ENCODE measurements around the gene BTBD19.
A peak's percentile ranks its signal among the peaks of the same experiment; 100 is the strongest.

BTBD19 gene

DNA sequence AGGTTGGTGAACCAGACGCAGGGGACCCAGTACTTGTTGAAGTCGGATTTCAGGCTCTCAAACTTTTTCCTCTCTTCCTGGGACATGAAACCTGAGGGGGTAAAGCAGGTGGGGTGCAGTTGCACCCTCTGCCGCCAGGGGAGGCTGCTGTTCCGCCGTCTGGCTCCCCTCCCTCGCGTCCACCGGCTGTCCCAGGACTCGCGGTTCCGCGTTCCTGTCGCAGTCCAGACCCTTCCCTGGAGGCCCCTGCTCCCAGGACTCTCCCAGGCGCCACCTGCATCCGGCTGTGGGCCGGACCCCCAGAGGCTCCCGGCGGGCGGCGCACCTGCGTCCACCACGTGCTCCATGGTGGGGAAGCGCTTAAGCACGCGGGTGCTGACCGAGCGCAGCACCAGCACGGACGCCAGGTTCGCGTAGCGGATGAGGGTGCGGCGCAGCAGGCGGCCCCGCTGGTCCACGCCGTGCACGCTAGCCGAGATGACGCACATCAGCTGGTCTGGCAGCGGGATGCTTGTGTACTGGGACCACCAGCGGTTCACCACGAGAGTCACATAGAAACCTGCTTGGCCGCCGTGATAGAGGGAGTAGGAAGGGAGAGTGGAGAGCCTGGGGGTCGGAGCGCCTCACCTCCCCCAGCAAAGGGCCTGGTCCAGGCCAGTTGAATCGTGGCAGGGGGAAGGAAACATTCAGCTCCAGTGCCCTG lies 22.0 kb upstream of the BTBD19 start:
- Histone ChIP-seq H3K18ac (ENCODE audit: low read depth in 1 of 2, low read length in 2 of 2) (no peak overlapping the region), H3K23ac (ENCODE audit: low read length in 2 of 2) (no peak overlapping the region), H4K8ac (ENCODE audit: low read length) (peak overlapping the region; percentile 67), H3K4me1 (ENCODE audit: control insufficient read depth, insufficient read depth, low read depth, low read length) (peaks cover 32% of the 10 kb centered on the region), H2AK5ac (ENCODE audit: low read length, severe bottlenecking) (no peak overlapping the region), H4K91ac (ENCODE audit: low read length) (peak overlapping the region; percentile 6), H2BK12ac (ENCODE audit: low read length in 2 of 2) (peak overlapping the region in 1 of 2 experiments; percentile 35), H3K9me3 (ENCODE audit: control insufficient read depth, low read length) (no peaks in the 10 kb centered on the region), H3K27me3 (ENCODE audit: control insufficient read depth in 1 of 2, insufficient read depth in 1 of 2, low read length in 2 of 2) (peaks cover 0 to 6% of the 10 kb centered on the region in 2 experiments), H3K79me1 (replicated peaks; ENCODE audit: low read length, poor library complexity, severe bottlenecking) (no peaks in the 10 kb centered on the region), H3K27ac (ENCODE audit: low read length, poor library complexity, severe bottlenecking) (peak overlapping the region; percentile 7), H2BK15ac (ENCODE audit: low read depth, poor library complexity, severe bottlenecking) (no peak overlapping the region), H2BK5ac (ENCODE audit: low read depth, low read length, poor library complexity, severe bottlenecking) (no peak overlapping the region), H3K9ac (ENCODE audit: low read length) (peak overlapping the region; percentile 64), H3K4me2 (ENCODE audit: low read length, poor library complexity, severe bottlenecking) (peak overlapping the region; percentile 81), H3K14ac (ENCODE audit: low read length in 2 of 2) (no peak overlapping the region), H2AFZ (ENCODE audit: low read depth, low read length) (peak overlapping the region; percentile 7), H3K36me3 (ENCODE audit: control insufficient read depth in 1 of 2, insufficient read depth in 2 of 2, low read depth in 1 of 2, low read length in 2 of 2) (peaks cover 1 to 4% of the 10 kb centered on the region in 2 experiments), H2BK120ac (ENCODE audit: low read depth, low read length) (no peak overlapping the region), H3K4ac (ENCODE audit: low read depth in 1 of 2, low read length in 2 of 2) (no peak overlapping the region), H3K4me3 (ENCODE audit: insufficient read depth in 1 of 2, low read depth in 1 of 2, low read length in 2 of 2) (peak overlapping the region; percentile 40 to 69)
- peak; percentile 76 for DNase-seq
- 7% methylated on average over 49 of the region's 49 CpGs for WGBS

DNA sequence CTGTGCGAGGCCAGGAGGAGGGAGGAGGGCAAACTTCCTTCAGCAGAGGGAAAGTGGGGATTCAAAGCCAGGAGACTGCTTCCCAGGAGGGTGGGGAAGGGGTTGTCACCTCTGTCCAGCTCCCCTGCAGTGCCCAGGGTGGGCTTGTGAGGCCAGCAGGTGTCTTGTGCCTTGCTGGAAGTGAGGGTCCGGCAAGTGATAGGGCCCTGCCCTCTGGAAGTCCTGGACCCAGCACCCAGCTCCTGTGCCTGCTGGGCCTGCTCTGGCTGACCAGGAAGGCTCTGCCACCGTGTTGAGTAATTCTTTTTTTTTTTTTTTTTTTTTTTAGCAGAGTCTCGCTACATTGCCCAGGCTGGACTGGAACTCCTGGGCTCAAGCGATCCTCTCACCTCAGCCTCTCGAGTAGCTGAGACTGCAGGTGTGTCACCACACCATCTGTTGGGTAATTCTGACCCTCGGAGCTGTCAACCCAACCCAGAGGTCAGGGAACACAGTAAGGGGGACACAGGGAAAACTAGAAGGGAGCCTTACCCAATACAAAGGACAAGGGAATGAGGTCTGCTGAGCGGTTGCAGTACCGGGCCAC lies 21.4 kb upstream of the BTBD19 start:
- Histone ChIP-seq H2AK5ac (ENCODE audit: low read length, severe bottlenecking) (no peak overlapping the region), H3K4ac (ENCODE audit: low read depth in 1 of 2, low read length in 2 of 2) (no peak overlapping the region), H3K4me1 (ENCODE audit: control insufficient read depth, insufficient read depth, low read depth, low read length) (peaks cover 32% of the 10 kb centered on the region), H3K9ac (ENCODE audit: low read length) (no peak overlapping the region), H3K23ac (ENCODE audit: low read length in 2 of 2) (no peak overlapping the region), H3K4me3 (ENCODE audit: insufficient read depth in 1 of 2, low read depth in 1 of 2, low read length in 2 of 2) (no peak overlapping the region), H3K36me3 (ENCODE audit: control insufficient read depth in 1 of 2, insufficient read depth in 2 of 2, low read depth in 1 of 2, low read length in 2 of 2) (no peaks in the 10 kb centered on the region), H2BK15ac (ENCODE audit: low read depth, poor library complexity, severe bottlenecking) (no peak overlapping the region), H3K9me3 (ENCODE audit: control insufficient read depth, low read length) (no peaks in the 10 kb centered on the region), H3K79me1 (replicated peaks; ENCODE audit: low read length, poor library complexity, severe bottlenecking) (no peaks in the 10 kb centered on the region), H3K27ac (ENCODE audit: low read length, poor library complexity, severe bottlenecking) (peak overlapping the region; percentile 7), H2BK12ac (ENCODE audit: low read length in 2 of 2) (peak overlapping the region; percentile 18 to 35), H3K14ac (ENCODE audit: low read length in 2 of 2) (no peak overlapping the region), H2BK120ac (ENCODE audit: low read depth, low read length) (no peak overlapping the region), H3K4me2 (ENCODE audit: low read length, poor library complexity, severe bottlenecking) (peak overlapping the region; percentile 81), H4K91ac (ENCODE audit: low read length) (no peak overlapping the region), H3K27me3 (ENCODE audit: control insufficient read depth in 1 of 2, insufficient read depth in 1 of 2, low read length in 2 of 2) (peaks cover 0 to 6% of the 10 kb centered on the region in 2 experiments), H3K18ac (ENCODE audit: low read depth in 1 of 2, low read length in 2 of 2) (no peak overlapping the region), H4K8ac (ENCODE audit: low read length) (peak overlapping the region; percentile 67), H2AFZ (ENCODE audit: low read depth, low read length) (no peak overlapping the region), H2BK5ac (ENCODE audit: low read depth, low read length, poor library complexity, severe bottlenecking) (no peak overlapping the region)
- WGBS, result 85% methylated on average over 9 of the region's 9 CpGs
- no peak for DNase-seq

DNA sequence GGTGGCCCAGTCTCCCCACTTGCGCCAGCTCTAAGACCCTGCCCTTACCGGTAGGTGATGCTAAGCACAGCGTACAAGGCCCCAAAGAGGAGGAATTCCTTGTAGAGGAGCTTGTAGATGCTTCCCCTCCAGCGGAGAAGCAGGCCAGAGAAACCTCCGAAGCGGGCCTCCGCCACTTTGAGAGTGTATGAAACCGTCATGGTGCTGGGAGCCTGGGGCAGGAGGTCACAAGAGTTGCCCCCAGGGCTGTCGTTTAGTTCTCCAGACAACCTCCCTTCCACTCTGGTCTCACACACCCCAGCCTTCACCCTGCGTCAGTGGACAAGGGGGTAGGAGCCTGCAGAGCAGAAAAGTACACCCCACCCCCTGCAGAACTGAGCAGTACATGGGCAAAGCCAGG lies 20.8 kb upstream of the BTBD19 start:
- no peak overlapping the region for H2BK120ac ChIP-seq (ENCODE audit: low read depth, low read length)
- no peak overlapping the region for H3K14ac ChIP-seq (ENCODE audit: low read length in 2 of 2)
- no peak overlapping the region for H3K4me2 ChIP-seq (ENCODE audit: low read length, poor library complexity, severe bottlenecking)
- H4K8ac ChIP-seq (ENCODE audit: low read length), result no peak overlapping the region
- H2BK12ac ChIP-seq (ENCODE audit: low read length in 2 of 2), result peak overlapping the region in 1 of 2 experiments; percentile 18
- no peaks in the 10 kb centered on the region for H3K36me3 ChIP-seq (ENCODE audit: control insufficient read depth in 1 of 2, insufficient read depth in 2 of 2, low read depth in 1 of 2, low read length in 2 of 2)
- no peak overlapping the region for H2BK15ac ChIP-seq (ENCODE audit: low read depth, poor library complexity, severe bottlenecking)
- no peak overlapping the region for H3K18ac ChIP-seq (ENCODE audit: low read depth in 1 of 2, low read length in 2 of 2)
- peaks cover 0 to 6% of the 10 kb centered on the region in 2 experiments for H3K27me3 ChIP-seq (ENCODE audit: control insufficient read depth in 1 of 2, insufficient read depth in 1 of 2, low read length in 2 of 2)
- H3K23ac ChIP-seq (ENCODE audit: low read length in 2 of 2), result peak overlapping the region in 1 of 2 experiments; percentile 47
- DNase-seq, result no peak
- no peak overlapping the region for H2AK5ac ChIP-seq (ENCODE audit: low read length, severe bottlenecking)
- H2AFZ ChIP-seq (ENCODE audit: low read depth, low read length), result no peak overlapping the region
- 100% methylated on average over 7 of the region's 10 CpGs for WGBS
- no peaks in the 10 kb centered on the region for H3K79me1 ChIP-seq (replicated peaks; ENCODE audit: low read length, poor library complexity, severe bottlenecking)
- no peak overlapping the region for H2BK5ac ChIP-seq (ENCODE audit: low read depth, low read length, poor library complexity, severe bottlenecking)
- no peaks in the 10 kb centered on the region for H3K9me3 ChIP-seq (ENCODE audit: control insufficient read depth, low read length)
- H3K4ac ChIP-seq (ENCODE audit: low read depth in 1 of 2, low read length in 2 of 2), result no peak overlapping the region
- H3K4me1 ChIP-seq (ENCODE audit: control insufficient read depth, insufficient read depth, low read depth, low read length), result peaks cover 32% of the 10 kb centered on the region
- H3K27ac ChIP-seq (ENCODE audit: low read length, poor library complexity, severe bottlenecking), result no peak overlapping the region
- H3K4me3 ChIP-seq (ENCODE audit: insufficient read depth in 1 of 2, low read depth in 1 of 2, low read length in 2 of 2), result no peak overlapping the region
- no peak overlapping the region for H3K9ac ChIP-seq (ENCODE audit: low read length)
- no peak overlapping the region for H4K91ac ChIP-seq (ENCODE audit: low read length)

DNA sequence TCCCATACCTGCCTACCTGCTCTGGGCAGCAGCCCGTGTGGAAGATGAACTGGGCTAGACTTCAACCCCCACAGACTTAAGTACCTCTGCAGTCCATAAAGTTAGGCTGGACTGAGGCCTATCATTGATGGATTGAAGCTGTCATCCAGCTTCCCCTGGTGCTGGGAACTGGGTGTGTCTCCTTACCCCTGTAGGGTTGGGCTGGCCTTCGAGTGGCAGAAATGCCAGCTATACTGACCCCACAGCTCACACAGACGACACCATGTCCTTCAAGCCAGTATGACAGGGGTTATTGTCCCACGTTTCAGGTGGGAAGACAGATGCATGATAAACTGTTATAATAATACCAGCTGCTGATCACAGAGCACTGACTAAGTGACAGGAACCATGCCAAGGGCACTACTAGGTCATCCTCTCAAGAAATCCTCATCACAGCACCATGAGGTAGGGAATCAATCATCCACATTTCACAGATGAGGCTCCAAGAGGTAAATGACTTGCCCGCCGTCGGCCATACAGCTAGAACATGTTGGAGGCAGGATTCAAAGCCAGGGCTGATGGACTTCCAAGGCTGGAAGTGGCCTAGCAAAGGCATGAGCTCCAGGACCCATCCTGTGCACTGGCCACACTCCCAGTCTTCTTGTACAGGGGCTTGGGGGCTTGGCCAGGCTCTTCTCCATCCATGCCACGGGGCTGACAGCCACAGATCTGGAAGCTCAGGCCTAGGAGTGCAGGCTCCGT lies 20.0 kb upstream of the BTBD19 start, which contains the start of gene BEST4:
TSS of gene BEST4 (minus strand) at position 51 of the 741 bp plus-strand sequence. CDS start 465 bp downstream, outside the sequence.
- H3K36me3 ChIP-seq (ENCODE audit: control insufficient read depth in 1 of 2, insufficient read depth in 2 of 2, low read depth in 1 of 2, low read length in 2 of 2), result no peaks in the 10 kb centered on the region
- H2AK5ac ChIP-seq (ENCODE audit: low read length, severe bottlenecking), result no peak within 1 kb of the TSS
- no peak within 1 kb of the TSS for H3K4me2 ChIP-seq (ENCODE audit: low read length, poor library complexity, severe bottlenecking)
- H3K9me3 ChIP-seq (ENCODE audit: control insufficient read depth, low read length), result no peaks in the 10 kb centered on the region
- no peak for DNase-seq
- no peak within 1 kb of the TSS for H2AFZ ChIP-seq (ENCODE audit: low read depth, low read length)
- no peaks in the 10 kb centered on the region for H3K79me1 ChIP-seq (replicated peaks; ENCODE audit: low read length, poor library complexity, severe bottlenecking)
- 91% methylated on average over 9 of the region's 9 CpGs for WGBS
- no peak within 1 kb of the TSS for H3K4me3 ChIP-seq (ENCODE audit: insufficient read depth in 1 of 2, low read depth in 1 of 2, low read length in 2 of 2)
- H3K23ac ChIP-seq (ENCODE audit: low read length in 2 of 2), result peak within 1 kb of the TSS in 1 of 2 experiments; percentile 47
- H2BK5ac ChIP-seq (ENCODE audit: low read depth, low read length, poor library complexity, severe bottlenecking), result no peak within 1 kb of the TSS
- no peak within 1 kb of the TSS for H3K4ac ChIP-seq (ENCODE audit: low read depth in 1 of 2, low read length in 2 of 2)
- H4K8ac ChIP-seq (ENCODE audit: low read length), result no peak within 1 kb of the TSS
- no peak within 1 kb of the TSS for H2BK120ac ChIP-seq (ENCODE audit: low read depth, low read length)
- H3K27ac ChIP-seq (ENCODE audit: low read length, poor library complexity, severe bottlenecking), result no peak within 1 kb of the TSS
- no peak within 1 kb of the TSS for H4K91ac ChIP-seq (ENCODE audit: low read length)
- no peak within 1 kb of the TSS for H3K14ac ChIP-seq (ENCODE audit: low read length in 2 of 2)
- peaks cover 32% of the 10 kb centered on the region for H3K4me1 ChIP-seq (ENCODE audit: control insufficient read depth, insufficient read depth, low read depth, low read length)
- no peak within 1 kb of the TSS for H3K18ac ChIP-seq (ENCODE audit: low read depth in 1 of 2, low read length in 2 of 2)
- H3K9ac ChIP-seq (ENCODE audit: low read length), result no peak within 1 kb of the TSS
- peak within 1 kb of the TSS in 1 of 2 experiments; percentile 18 for H2BK12ac ChIP-seq (ENCODE audit: low read length in 2 of 2)
- H3K27me3 ChIP-seq (ENCODE audit: control insufficient read depth in 1 of 2, insufficient read depth in 1 of 2, low read length in 2 of 2), result peaks cover 0 to 6% of the 10 kb centered on the region in 2 experiments
- no peak within 1 kb of the TSS for H2BK15ac ChIP-seq (ENCODE audit: low read depth, poor library complexity, severe bottlenecking)

Measured in mesenchymal stem cell (in vitro differentiated cells and primary cell).